Measurements from ENCODE around the gene HSDL1. TPM values are rescaled to one million over a fixed set of nuclear protein-coding genes. Genes with fewer than 3 reads are reported as not detected.

The HSDL1 gene
- total RNA-seq, 1 experiment from 2014 or later, result 35.8 TPM

DNA sequence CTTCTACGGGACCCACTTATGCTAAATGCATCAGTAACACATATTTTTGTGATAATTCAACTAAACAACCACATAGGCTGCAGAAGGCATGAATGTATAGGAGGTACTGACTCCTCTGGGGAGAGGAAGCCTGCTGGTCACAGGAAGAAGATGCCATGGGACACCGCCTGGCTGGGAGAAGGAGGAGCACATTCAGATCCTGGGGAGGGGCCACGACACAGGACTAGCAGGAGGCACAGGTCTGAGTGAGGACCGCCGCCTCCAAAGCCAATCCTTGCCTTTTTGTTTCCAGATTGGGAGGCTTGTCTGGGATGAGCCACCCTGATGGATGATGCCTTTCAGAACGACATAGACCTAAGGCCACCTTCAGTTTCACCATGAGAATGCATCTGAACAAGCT is 62.9 kb downstream of the HSDL1 start:
- Histone ChIP-seq H3K4me1 (ENCODE audit: control insufficient read depth in 1 of 2, insufficient read depth in 2 of 2, low read length in 2 of 2) (no peaks in the 10 kb centered on the region), H4K20me1 (ENCODE audit: insufficient read depth) (no peaks in the 10 kb centered on the region), H2AFZ (ENCODE audit: low read depth, low read length, poor library complexity, severe bottlenecking) (no peak overlapping the region), H3K36me3 (ENCODE audit: control insufficient read depth in 1 of 2, insufficient read depth in 2 of 2, low read length in 2 of 2) (peaks cover 27 to 52% of the 10 kb centered on the region in 2 experiments), H3K9ac (ENCODE audit: low read length) (no peak overlapping the region), H3K79me2 (ENCODE audit: insufficient read depth, low read length) (0 out of 2 replicates have a peak, but pooled peaks cover 6% of the 10 kb centered on the region), H3K27me3 (ENCODE audit: insufficient read depth, low read length) (no peaks in the 10 kb centered on the region), H3K4me2 (ENCODE audit: low read length) (no peak overlapping the region), H3K27ac (ENCODE audit: low read depth, low read length) (no peak overlapping the region), H3K4me3 (replicated peaks in 1 of 2; ENCODE audit: low read depth in 1 of 2, low read length in 2 of 2) (no peak overlapping the region), H3K9me2 (ENCODE audit: insufficient read depth) (no peaks in the 10 kb centered on the region), H3K9me3 (ENCODE audit: control insufficient read depth in 1 of 2, insufficient read depth in 1 of 2, low read depth in 1 of 2, low read length in 2 of 2) (no peaks in the 10 kb centered on the region)
- CTCF ChIA-PET, result interaction anchor here (1.4 kb wide), 1 partner anchor 195 kb away, joined by 3 read pairs; no protein-coding TSS in a partner anchor
- DNase-seq (ENCODE audit: low read depth, low spot score) (no peak), ATAC-seq (peak; percentile 28; the same call in 1 of the 2 replicates)
- RAD21 ChIA-PET (ENCODE audit: low non-redundant PET in 1 of 2, low total read pairs in 2 of 2, uncharacterized antibody in 2 of 2, unreplicated experiment in 2 of 2), result no interaction called here
- TF ChIP-seq SP1 (IDR thresholded peaks at IDR 0.05; ENCODE audit: low read depth) (no peak), RAD21 (IDR thresholded peaks at IDR 0.05; ENCODE audit: low read depth) (no peak), POLR2A (IDR thresholded peaks at IDR 0.05; ENCODE audit: borderline replicate concordance, extremely low read depth, insufficient read depth, insufficient read length) (no peak), ELF1 (IDR thresholded peaks at IDR 0.05; ENCODE audit: borderline replicate concordance, low read depth) (no peak), MAX (IDR thresholded peaks at IDR 0.05) (no peak), POLR2AphosphoS5 (IDR thresholded peaks at IDR 0.05; ENCODE audit: low read depth, low read length) (no peak), ATF3 (IDR thresholded peaks at IDR 0.05) (no peak), JUND (IDR thresholded peaks at IDR 0.05) (no peak), TCF7L2 (IDR thresholded peaks at IDR 0.05; ENCODE audit: borderline replicate concordance, extremely low read depth, insufficient read depth, insufficient read length) (no peak), FOSL1 (IDR thresholded peaks at IDR 0.05; ENCODE audit: low read depth) (no peak), SIN3A (IDR thresholded peaks at IDR 0.05; ENCODE audit: low read depth) (no peak), EZH2 (IDR thresholded peaks at IDR 0.05) (no peak), ZFX (IDR thresholded peaks at IDR 0.05) (no peak), EGR1 (IDR thresholded peaks at IDR 0.05; ENCODE audit: low read depth) (no peak), ZBTB33 (IDR thresholded peaks at IDR 0.05; ENCODE audit: extremely low read depth, insufficient replicate concordance, low read length) (no peak), CEBPB (IDR thresholded peaks at IDR 0.05; ENCODE audit: low read depth) (no peak)
- TF ChIP-seq, protein P1, sequence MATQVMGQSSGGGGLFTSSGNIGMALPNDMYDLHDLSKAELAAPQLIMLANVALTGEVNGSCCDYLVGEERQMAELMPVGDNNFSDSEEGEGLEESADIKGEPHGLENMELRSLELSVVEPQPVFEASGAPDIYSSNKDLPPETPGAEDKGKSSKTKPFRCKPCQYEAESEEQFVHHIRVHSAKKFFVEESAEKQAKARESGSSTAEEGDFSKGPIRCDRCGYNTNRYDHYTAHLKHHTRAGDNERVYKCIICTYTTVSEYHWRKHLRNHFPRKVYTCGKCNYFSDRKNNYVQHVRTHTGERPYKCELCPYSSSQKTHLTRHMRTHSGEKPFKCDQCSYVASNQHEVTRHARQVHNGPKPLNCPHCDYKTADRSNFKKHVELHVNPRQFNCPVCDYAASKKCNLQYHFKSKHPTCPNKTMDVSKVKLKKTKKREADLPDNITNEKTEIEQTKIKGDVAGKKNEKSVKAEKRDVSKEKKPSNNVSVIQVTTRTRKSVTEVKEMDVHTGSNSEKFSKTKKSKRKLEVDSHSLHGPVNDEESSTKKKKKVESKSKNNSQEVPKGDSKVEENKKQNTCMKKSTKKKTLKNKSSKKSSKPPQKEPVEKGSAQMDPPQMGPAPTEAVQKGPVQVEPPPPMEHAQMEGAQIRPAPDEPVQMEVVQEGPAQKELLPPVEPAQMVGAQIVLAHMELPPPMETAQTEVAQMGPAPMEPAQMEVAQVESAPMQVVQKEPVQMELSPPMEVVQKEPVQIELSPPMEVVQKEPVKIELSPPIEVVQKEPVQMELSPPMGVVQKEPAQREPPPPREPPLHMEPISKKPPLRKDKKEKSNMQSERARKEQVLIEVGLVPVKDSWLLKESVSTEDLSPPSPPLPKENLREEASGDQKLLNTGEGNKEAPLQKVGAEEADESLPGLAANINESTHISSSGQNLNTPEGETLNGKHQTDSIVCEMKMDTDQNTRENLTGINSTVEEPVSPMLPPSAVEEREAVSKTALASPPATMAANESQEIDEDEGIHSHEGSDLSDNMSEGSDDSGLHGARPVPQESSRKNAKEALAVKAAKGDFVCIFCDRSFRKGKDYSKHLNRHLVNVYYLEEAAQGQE (IDR thresholded peaks at IDR 0.05; ENCODE audit: low read depth), result no peak
- TF ChIP-seq, protein P2, sequence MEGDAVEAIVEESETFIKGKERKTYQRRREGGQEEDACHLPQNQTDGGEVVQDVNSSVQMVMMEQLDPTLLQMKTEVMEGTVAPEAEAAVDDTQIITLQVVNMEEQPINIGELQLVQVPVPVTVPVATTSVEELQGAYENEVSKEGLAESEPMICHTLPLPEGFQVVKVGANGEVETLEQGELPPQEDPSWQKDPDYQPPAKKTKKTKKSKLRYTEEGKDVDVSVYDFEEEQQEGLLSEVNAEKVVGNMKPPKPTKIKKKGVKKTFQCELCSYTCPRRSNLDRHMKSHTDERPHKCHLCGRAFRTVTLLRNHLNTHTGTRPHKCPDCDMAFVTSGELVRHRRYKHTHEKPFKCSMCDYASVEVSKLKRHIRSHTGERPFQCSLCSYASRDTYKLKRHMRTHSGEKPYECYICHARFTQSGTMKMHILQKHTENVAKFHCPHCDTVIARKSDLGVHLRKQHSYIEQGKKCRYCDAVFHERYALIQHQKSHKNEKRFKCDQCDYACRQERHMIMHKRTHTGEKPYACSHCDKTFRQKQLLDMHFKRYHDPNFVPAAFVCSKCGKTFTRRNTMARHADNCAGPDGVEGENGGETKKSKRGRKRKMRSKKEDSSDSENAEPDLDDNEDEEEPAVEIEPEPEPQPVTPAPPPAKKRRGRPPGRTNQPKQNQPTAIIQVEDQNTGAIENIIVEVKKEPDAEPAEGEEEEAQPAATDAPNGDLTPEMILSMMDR (IDR thresholded peaks at IDR 0.05 in 2 of 3, conservative IDR thresholded peaks at IDR 0.05 in 1 of 3; ENCODE audit: borderline replicate concordance in 1 of 3, insufficient read depth in 1 of 3, low read depth in 2 of 3, low read length in 2 of 3), result no peak
- POLR2A ChIA-PET, result no interaction called here
- intact Hi-C loops (cut with micrococcal nuclease), result no loop called here
- BruUV-seq (replicated peaks), result no TSS peak

Data from HCT116 (cell line).